Measurements from ENCODE around the gene LY6G6F. TPM values are rescaled to one million over a fixed set of nuclear protein-coding genes. Genes with fewer than 3 reads are reported as not detected.
A peak's percentile ranks its signal among the peaks of the same experiment; 100 is the strongest.
"Not testable (repeated sequence)": the region's sequence is repeated elsewhere in the genome, so short reads cannot be mapped to it uniquely, and the experiment has no call there.

LY6G6F gene
- total RNA-seq, 1 experiment from 2014 or later, result not detected

DNA sequence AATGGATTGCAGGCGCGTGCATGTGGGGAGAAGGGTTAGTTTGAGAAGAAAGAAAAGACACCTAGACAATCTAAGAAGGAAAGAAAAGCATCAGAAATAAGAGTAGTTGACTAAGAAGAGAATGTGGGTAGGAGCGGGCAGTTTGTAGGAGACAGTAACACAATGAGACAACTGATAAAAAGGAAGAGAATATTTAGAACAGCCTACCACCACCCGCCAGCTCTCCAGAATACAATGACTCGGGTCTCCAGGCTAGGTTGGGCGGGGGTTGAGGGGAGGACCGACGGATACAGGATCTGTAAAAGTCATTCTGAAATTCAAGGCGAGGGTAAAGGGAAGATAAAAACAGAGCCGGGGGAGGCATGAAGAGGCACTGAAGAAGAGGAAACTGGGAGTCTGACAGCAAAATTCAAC is 4.3 kb upstream of the LY6G6F start:
- DNase-seq (ENCODE audit: low read depth), result no peak

DNA sequence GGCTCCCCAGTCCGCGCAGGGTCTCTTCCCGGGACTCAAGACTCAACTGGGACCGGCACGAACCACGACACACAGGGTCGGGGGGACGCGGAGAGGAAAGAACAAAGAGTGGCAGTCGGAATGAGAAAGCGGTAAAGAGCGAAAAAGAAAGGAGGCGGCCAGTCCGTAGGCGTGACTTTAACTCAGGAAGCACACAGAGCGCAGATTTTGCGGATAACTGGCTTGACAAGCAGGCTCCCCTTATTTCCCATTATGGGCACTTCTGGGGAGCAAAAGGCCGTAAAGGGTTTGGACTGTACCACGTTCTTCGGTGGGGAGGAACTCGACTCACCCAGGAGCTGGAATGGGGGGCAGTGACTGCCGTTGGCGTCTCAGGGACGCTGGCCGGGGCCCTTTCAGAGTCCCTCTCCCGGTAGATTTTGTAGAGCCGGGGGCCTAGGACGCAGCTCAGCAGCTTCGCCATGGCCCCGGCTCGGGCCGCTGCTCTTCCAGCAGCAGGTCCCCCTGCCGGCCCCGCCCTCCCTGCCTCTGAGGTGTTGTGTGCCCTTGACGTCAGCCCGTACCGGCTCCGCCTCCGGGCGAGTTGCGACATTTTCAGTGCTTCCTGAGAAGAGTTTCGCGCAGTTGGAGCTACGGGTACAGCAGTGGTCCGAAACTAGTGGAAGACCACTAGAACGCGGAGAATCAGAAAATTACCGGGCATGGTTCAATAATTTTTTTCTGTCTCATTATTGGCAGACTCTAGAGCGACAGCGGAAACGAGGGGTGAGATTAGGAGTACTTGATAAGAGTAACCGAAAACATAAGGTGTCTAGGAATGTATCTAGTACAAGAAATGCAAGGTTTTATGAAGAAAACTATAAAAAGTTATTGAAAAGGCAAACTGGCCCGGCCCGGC is 3.6 kb upstream of the LY6G6F start, which contains the start of gene ABHD16A:
TSS of gene ABHD16A (minus strand) at position 506 of the 898 bp plus-strand sequence. CDS start at position 463, 43 bp downstream.
- DNase-seq (ENCODE audit: low read depth), result peak; percentile 98

DNA sequence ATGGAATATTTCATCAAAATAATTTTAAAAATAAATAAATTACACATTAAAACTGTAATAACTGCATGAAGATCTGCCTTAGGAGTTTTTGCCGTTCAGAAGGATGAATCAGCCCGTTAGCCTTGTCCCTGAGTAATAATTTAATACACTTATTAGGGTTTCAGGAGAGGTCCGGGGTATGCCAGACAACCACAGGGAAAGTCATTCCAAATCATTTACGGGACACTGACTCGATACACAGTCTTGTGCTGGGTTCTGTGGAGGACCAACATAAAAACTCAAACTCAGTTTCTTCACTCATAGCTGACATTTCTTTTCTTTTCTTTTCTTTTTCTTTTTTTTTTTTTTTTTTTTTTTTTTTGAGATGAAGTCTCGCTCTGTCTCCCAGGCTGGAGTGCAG is 735 bp upstream of the LY6G6F start:
- DNase-seq (ENCODE audit: low read depth), result no peak

- no peak for DNase-seq (ENCODE audit: low read depth)
These were observed 1.0 kb downstream of the LY6G6F start for GRCh38 chr6:31707701-31708100.

DNA sequence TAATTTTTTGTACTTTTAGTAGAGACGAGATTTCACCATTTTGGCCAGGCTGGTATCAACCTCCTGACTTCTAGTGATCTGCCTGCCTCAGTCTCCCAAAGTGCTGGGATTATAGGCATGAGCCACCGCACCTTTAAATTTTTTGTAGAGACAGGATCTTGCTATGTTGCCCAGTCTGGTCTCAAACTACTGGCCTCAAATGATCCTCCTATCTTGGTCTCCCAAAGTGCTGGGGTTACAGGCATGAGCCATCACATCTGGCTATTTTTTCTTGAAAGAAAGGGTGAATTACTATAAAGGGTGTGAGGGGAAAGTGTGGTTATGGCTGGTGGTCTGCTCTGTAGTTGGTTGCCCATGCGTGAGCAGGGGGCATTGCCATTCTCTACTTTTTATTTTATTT is 1.6 kb downstream of the LY6G6F start:
- DNase-seq (ENCODE audit: low read depth), result no peak

DNA sequence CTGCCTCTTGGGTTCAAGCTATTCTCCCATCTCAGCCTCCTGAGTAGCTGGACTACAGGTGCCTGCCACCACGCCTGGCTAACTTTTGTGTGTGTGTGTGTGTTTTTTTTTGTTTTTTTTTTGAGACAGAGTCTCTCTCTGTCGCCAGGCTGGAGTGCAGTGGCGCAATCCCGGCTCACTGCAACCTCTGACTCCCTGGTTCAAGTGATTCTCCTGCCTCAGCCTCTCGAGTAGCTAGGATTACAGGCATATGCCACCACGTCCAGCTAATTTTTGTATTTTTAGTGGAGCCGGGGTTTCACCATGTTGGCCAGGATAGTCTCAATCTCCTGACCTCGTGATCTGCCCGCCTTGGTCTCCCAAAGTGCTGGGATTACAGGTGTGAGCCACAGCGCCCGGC is 2.5 kb downstream of the LY6G6F start:
- DNase-seq (ENCODE audit: low read depth), result not testable (repeated sequence)

DNA sequence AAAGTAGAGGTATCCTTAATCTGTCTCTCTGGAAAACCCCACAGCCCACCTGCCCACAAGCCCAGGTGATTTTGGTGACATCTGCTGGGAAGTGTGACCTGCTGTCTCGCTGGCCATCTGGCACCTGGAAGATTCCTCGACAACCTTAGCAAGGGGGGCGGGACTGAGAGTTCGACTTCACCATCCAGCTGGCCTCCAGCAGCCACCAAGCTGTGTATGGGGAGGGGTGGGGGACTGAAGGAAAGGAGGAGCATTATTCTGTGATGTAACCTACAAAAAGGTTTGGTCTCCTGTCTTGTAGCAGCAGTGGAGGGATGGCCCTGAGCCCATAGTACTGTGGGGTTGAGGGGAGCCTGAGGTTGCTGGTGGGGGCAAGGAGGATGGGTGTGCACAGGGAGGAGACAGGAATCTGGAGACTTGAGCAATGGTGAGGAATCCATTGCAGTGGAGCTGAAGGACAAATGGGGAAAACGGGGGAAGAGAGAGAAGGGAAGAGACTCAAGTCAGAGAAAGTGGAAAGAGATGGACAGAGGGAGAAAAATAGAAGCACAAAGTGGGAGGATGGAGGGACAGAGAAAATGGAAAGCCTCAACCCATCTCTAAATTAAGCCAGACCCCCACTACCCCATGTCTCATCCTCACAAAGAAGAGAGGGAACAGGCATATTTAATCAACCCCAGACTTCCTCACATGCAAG is 4.0 kb downstream of the LY6G6F start:
- DNase-seq (ENCODE audit: low read depth), result no peak

DNA sequence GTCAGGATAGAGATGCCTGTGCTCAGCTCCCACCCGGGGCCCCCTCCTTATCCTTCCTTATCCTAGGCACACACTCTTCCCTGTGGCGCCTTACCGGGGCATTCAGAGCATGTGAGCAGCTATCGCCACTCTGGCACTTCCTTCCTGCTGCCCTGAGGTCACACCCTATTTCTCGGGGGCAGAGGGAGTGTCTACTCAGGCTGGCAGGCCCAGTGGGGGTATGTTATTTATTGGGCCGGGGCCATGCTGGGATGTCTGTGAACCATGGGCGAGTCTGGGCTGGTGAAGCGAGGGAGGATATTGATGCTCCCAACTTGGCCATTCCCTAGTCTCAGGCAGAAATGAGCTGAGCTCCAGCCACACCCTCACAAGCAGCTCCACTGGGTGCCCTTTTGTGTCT is 4.6 kb downstream of the LY6G6F start:
- no peak for DNase-seq (ENCODE audit: low read depth)

DNA sequence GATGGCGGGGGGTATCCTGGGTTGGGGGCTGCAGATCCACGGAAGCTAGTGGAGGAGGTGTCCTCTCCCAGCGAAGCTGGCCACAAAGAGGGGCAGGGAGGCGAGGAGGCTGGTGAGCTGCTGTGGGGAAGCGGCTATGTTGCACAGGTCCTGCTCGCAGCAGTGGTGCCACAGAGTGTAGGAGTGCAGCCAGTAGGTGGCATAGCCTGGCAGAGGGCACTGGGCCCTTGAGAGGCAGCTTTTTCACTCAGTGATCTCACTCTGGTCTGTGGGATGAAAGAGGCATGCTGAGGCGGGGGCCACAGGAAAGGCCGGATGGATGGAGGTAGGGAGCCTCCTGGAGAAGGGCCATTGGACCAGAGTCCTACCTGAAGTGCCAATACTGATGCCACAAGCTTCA is 5.6 kb downstream of the LY6G6F start:
- DNase-seq (ENCODE audit: low read depth), result no peak

DNA sequence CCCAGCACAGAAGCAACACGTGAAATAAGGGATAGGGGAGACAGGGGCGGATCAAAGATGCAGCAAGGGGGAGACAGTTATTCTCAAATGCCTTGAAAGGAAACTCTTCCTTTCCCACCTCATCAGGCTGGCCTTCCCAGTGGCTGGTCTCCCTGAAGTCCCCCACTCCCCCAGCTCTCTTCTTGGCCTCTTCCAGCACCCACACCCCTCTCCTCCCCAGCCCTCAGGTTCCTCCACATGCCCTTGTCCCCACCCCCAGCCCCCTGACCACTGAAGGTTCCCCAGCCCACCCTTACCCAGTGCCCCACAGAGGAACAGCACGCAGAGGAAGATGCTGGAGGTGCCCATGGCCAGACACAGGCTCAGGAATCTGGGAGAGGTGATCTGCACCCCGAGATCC is 6.8 kb downstream of the LY6G6F start:
- no peak for DNase-seq (ENCODE audit: low read depth)

- DNase-seq (ENCODE audit: low read depth), result no peak
These were observed 7.5 kb downstream of the LY6G6F start for GRCh38 chr6:31713991-31714684.

DNA sequence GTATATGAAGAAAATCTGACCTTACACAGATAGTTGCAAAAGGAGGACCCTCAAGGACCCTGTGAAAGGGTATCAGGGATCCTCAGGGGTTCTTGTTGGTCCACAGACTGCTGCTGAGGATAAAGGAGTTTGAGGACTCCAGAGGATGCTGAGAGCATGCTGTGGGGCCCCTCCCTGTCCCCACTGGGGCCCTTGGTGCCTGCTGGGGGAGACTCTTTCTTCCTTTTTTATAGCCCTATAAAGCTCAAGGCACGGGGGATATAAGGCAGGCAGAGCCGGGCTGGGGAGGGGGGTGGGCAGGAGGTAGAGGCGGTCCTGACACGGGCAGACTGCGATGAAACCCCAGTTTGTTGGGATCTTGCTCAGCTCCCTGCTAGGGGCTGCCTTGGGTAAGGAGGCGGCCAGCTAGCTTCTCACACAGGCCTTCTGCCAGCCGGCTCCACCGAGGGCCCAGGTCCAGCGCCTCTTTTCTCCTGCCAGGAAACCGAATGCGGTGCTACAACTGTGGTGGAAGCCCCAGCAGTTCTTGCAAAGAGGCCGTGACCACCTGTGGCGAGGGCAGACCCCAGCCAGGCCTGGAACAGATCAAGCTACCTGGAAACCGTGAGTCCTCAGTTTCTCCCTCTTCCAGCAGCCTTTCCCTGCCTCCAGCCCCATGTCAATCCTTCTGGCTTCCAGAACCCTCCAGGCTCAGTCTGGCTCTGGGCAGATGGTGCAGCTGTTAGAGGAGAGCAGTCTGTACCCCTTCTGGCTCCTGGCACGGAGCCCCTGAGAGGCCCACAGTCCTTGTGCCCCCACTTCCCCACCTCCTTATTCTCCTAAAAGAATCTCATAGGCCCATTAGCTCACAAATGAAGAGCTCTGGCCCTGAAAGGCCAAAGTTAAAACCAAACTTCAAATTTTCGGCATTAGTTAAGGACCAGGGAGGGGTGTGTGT is 8.6 kb downstream of the LY6G6F start, which contains the start of gene LY6G6D:
TSS of gene LY6G6D (plus strand) at position 327 of the 937 bp plus-strand sequence. CDS start at position 335, 8 bp downstream.
- no peak for DNase-seq (ENCODE audit: low read depth)

GRCh38 chr6:31717499-31718222 is 11.0 kb downstream of the LY6G6F start:
- no peak for DNase-seq (ENCODE audit: low read depth)

DNA sequence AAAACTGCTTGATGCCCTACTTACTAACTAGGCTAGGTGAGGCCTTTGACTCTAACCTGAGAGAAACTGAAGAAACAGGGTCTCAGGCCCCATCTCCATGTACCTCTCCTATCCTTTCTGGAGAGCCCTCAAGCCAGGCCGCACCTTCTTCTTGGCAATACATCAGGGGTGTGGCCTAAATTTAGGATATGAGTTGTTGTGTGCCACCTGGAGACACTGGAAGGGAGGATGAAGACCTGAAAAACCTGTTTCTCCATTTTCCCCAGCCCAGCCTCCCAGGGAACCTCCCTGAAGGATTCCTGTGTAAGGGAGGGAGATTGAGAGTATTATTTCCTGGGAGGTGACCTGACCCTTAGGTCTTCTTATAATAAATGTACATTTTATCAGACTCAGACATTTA is 11.6 kb downstream of the LY6G6F start:
- no peak for DNase-seq (ENCODE audit: low read depth)

DNA sequence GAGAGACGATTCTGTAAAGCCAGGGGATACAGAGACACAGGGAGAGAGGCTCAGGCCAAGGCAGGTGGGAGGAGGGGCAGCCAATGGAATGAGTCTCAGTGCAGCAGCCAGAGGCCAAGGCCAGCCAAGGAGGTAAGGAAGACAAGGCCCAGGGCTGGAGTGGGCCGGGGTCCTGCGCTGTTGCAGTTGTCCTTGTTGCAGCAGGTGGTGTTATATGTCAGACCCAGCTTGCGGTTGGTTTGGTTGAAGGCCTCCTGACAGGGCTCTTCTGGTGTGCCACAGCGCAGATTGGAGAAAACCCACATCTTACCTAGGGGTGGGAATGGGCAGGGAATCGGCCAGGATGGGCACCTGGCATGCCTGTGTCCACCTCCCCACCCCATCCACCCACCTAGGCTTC is 12.3 kb downstream of the LY6G6F start:
- DNase-seq (ENCODE audit: low read depth), result no peak

- no peak for DNase-seq (ENCODE audit: low read depth)
These were observed 13.6 kb downstream of the LY6G6F start for GRCh38 chr6:31720196-31720770.

DNA sequence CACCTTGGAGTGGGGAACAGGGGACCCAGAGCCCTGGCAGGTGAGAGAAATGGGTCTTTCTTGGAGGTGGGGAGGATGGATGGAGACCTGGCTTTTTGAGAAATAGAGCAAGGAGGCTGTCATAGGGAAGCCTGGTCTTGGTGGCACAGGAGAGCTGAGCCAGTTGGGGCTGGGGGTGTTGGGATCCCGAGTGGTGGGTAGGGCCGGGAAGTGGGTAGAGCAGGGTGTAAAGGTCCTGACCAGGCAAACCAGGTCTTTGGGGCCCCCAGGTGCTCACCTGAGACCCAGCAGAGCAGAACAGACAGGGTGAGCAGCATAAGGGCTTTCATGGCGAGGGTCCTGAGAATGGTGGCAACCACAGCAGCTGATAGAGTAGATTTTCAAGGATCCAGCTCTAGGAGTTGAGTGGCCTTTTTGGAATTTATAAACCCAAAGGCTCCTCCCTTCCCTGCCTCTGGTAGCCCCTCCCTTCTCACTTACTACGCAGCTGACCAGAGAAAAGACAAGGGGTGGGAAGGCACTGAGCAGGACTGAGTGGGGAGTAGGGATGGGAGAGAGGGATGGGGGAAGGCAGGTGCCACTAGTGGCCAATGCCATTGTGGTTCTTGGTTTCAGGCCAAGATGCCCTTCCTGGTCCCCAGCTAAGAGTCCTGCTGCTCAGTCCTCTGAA is 14.8 kb downstream of the LY6G6F start, which contains the start of gene LY6G6C:
TSS of gene LY6G6C (minus strand) at position 396 of the 670 bp plus-strand sequence. CDS start at position 329, 67 bp downstream.
- DNase-seq (ENCODE audit: low read depth), result no peak

DNA sequence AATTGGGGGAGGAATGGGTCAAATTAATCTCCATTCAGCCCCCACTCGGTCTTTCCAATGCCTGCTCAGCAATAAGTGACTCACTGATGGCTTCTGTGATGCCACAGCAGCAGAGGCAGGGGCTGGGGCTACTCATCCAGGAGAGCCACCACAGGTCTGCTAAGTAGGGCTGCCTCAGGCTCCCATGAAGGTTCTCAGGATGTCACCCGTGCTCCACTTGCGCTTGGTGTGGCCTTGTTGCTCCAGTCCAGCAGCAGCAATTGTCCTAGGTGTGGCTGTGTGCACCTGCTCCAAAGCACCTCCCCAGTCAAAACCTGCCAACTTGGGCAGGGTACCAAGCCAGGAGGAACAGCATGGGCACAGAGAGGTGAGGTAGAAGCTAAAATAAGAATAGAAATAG is 15.5 kb downstream of the LY6G6F start:
- no peak for DNase-seq (ENCODE audit: low read depth)

DNA sequence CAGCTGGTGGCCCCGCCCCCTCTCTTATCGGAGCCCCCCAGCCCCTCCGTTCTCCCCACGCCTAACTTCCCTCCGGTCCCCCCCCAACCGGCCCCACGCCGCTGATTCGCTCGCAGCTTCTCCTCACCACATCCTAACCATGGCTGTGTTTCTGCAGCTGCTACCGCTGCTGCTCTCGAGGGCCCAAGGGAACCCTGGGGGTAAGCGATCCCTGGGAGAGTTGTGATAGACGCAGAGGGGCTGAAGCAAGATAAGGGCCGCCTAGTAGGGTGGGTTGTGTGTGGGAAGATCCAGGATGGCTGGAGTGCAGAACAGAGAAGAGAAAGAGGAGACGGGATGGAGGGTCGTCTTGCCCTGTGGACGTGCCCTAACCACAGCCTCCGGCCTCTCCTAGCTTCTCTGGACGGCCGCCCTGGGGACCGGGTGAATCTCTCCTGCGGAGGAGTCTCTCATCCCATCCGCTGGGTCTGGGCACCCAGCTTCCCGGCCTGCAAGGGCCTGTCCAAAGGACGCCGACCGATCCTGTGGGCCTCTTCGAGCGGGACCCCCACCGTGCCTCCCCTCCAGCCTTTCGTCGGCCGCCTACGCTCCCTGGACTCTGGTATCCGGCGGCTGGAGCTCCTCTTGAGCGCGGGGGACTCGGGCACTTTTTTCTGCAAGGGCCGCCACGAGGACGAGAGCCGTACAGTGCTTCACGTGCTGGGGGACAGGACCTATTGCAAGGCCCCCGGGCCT is 16.7 kb downstream of the LY6G6F start, which contains the start of gene MPIG6B:
TSS of gene MPIG6B (plus strand) at position 129 of the 735 bp plus-strand sequence. CDS start at position 140, 11 bp downstream.
- no peak for DNase-seq (ENCODE audit: low read depth)
